IgD-negative memory B cell (primary cell): ENCODE results near the gene PTPRM. TPM values are rescaled to one million over a fixed set of nuclear protein-coding genes. Genes with fewer than 3 reads are reported as not detected.

Source experiments
- H3K27ac Mint-ChIP-seq, 3 donors: one replicate each; pipeline ENCODE4 v1.8.0; 2020 to 2022; ENCODE audit warnings: mild to moderate bottlenecking in 3 of 3, mixed read lengths in 3 of 3, moderate library complexity in 1 of 3
- H3K27me3 Mint-ChIP-seq: one replicate; pipeline ENCODE4 v1.8.0; 2021; ENCODE audit warnings: mixed read lengths
- H3K36me3 Mint-ChIP-seq: one replicate; pipeline ENCODE4 v1.8.0; 2020; ENCODE audit warnings: mild to moderate bottlenecking, mixed read lengths
- H3K4me1 Mint-ChIP-seq, 3 donors: one replicate each; pipeline ENCODE4 v1.8.0; 2020 to 2022; ENCODE audit warnings: mixed read lengths in 3 of 3, mild to moderate bottlenecking in 1 of 3
- H3K4me3 Mint-ChIP-seq, 4 donors: one replicate each; pipeline ENCODE4 v1.8.0; 2020 to 2022; ENCODE audit warnings: mild to moderate bottlenecking in 4 of 4, mixed read lengths in 4 of 4, moderate library complexity in 3 of 4
- H3K9me3 Mint-ChIP-seq, 3 donors: one replicate each; pipeline ENCODE4 v1.8.0; 2020 to 2021; ENCODE audit warnings: mixed read lengths in 3 of 3, mild to moderate bottlenecking in 1 of 3
- polyA plus RNA-seq: library from polyadenylated mRNA; unstranded; fragments of 300-500 nt; fragmentation: Illumina TruSeq; gene quantifications from one replicate; pipeline ENCODE4 v1.2.3, GENCODE V29; 2021

Gene PTPRM
- polyA plus RNA-seq, 1 donor from 2014 or later = 0.61 TPM

- Mint-ChIP-seq H3K4me1 (no peaks in the 10 kb centered on the region), H3K27ac (no peak overlapping the region), H3K27me3 (no peaks in the 10 kb centered on the region), H3K9me3 (peaks cover 0 to 4% (median 0%) of the 10 kb centered on the region in 3 donors), H3K4me3 (no peak overlapping the region), H3K36me3 (no peaks in the 10 kb centered on the region)
Measured at GRCh38 chr18:7760967-7761948, 194.1 kb downstream of the PTPRM start.

- no peak overlapping the region for H3K27ac Mint-ChIP-seq
- peaks cover 0 to 7% (median 4%) of the 10 kb centered on the region in 3 donors for H3K9me3 Mint-ChIP-seq
- H3K4me1 Mint-ChIP-seq = no peaks in the 10 kb centered on the region
- H3K4me3 Mint-ChIP-seq = no peak overlapping the region
- no peaks in the 10 kb centered on the region for H3K36me3 Mint-ChIP-seq
- no peaks in the 10 kb centered on the region for H3K27me3 Mint-ChIP-seq
Measured at GRCh38 chr18:7764405-7764804, 197.3 kb downstream of the PTPRM start.

- H3K36me3 Mint-ChIP-seq = no peaks in the 10 kb centered on the region
- no peaks in the 10 kb centered on the region for H3K4me1 Mint-ChIP-seq
- H3K27me3 Mint-ChIP-seq = no peaks in the 10 kb centered on the region
- no peak overlapping the region for H3K4me3 Mint-ChIP-seq
- H3K9me3 Mint-ChIP-seq = peaks cover 0 to 7% (median 2%) of the 10 kb centered on the region in 3 donors
- H3K27ac Mint-ChIP-seq = no peak overlapping the region
Measured at GRCh38 chr18:7766346-7766745, 199.2 kb downstream of the PTPRM start.

GRCh38 chr18:7766817-7767216 lies 199.7 kb downstream of the PTPRM start:
- H3K4me1 Mint-ChIP-seq = no peaks in the 10 kb centered on the region
- H3K27me3 Mint-ChIP-seq = no peaks in the 10 kb centered on the region
- H3K9me3 Mint-ChIP-seq = peaks cover 0 to 7% (median 2%) of the 10 kb centered on the region in 3 donors
- no peak overlapping the region for H3K27ac Mint-ChIP-seq
- no peak overlapping the region for H3K4me3 Mint-ChIP-seq
- H3K36me3 Mint-ChIP-seq = no peaks in the 10 kb centered on the region

GRCh38 chr18:7770908-7771307 lies 203.8 kb downstream of the PTPRM start:
- no peaks in the 10 kb centered on the region for H3K36me3 Mint-ChIP-seq
- no peak overlapping the region for H3K27ac Mint-ChIP-seq
- H3K9me3 Mint-ChIP-seq = peaks cover 0 to 7% (median 0%) of the 10 kb centered on the region in 3 donors
- no peaks in the 10 kb centered on the region for H3K27me3 Mint-ChIP-seq
- H3K4me1 Mint-ChIP-seq = no peaks in the 10 kb centered on the region
- H3K4me3 Mint-ChIP-seq = no peak overlapping the region

- H3K4me3 Mint-ChIP-seq = no peak overlapping the region
- no peaks in the 10 kb centered on the region for H3K36me3 Mint-ChIP-seq
- H3K4me1 Mint-ChIP-seq = no peaks in the 10 kb centered on the region
- no peaks in the 10 kb centered on the region for H3K27me3 Mint-ChIP-seq
- H3K9me3 Mint-ChIP-seq = peaks cover 0 to 7% (median 0%) of the 10 kb centered on the region in 3 donors
- H3K27ac Mint-ChIP-seq = no peak overlapping the region
Measured at GRCh38 chr18:7772510-7772888, 205.4 kb downstream of the PTPRM start.

GRCh38 chr18:7772951-7773350 lies 205.8 kb downstream of the PTPRM start:
- Mint-ChIP-seq H3K27ac (no peak overlapping the region), H3K4me1 (no peaks in the 10 kb centered on the region)

GRCh38 chr18:7775128-7775527 lies 208.0 kb downstream of the PTPRM start:
- H3K27ac Mint-ChIP-seq = no peak overlapping the region
- H3K4me3 Mint-ChIP-seq = no peak overlapping the region
- H3K4me1 Mint-ChIP-seq = no peaks in the 10 kb centered on the region
- H3K36me3 Mint-ChIP-seq = no peaks in the 10 kb centered on the region
- H3K27me3 Mint-ChIP-seq = no peaks in the 10 kb centered on the region
- H3K9me3 Mint-ChIP-seq = peaks cover 0 to 3% (median 0%) of the 10 kb centered on the region in 3 donors

More at GRCh38 chr18:7772951-7773350, 205.8 kb downstream of the PTPRM start:
- H3K9me3 Mint-ChIP-seq = peaks cover 0 to 3% (median 0%) of the 10 kb centered on the region in 3 donors
- H3K4me3 Mint-ChIP-seq = no peak overlapping the region
- H3K27me3 Mint-ChIP-seq = no peaks in the 10 kb centered on the region
- H3K36me3 Mint-ChIP-seq = no peaks in the 10 kb centered on the region

GRCh38 chr18:7775843-7776242 lies 208.7 kb downstream of the PTPRM start:
- Mint-ChIP-seq H3K4me1 (no peaks in the 10 kb centered on the region), H3K4me3 (no peak overlapping the region), H3K9me3 (peaks cover 0 to 3% (median 0%) of the 10 kb centered on the region in 3 donors), H3K27ac (no peak overlapping the region), H3K36me3 (no peaks in the 10 kb centered on the region), H3K27me3 (no peaks in the 10 kb centered on the region)

GRCh38 chr18:7778181-7778580 lies 211.1 kb downstream of the PTPRM start:
- H3K27ac Mint-ChIP-seq = no peak overlapping the region
- H3K4me3 Mint-ChIP-seq = no peak overlapping the region
- no peaks in the 10 kb centered on the region for H3K4me1 Mint-ChIP-seq
- H3K9me3 Mint-ChIP-seq = peaks cover 0 to 3% (median 3%) of the 10 kb centered on the region in 3 donors
- no peaks in the 10 kb centered on the region for H3K27me3 Mint-ChIP-seq
- no peaks in the 10 kb centered on the region for H3K36me3 Mint-ChIP-seq

- Mint-ChIP-seq H3K4me3 (no peak overlapping the region), H3K9me3 (peaks cover 0 to 3% (median 3%) of the 10 kb centered on the region in 3 donors), H3K27me3 (no peaks in the 10 kb centered on the region), H3K4me1 (no peaks in the 10 kb centered on the region), H3K27ac (no peak overlapping the region), H3K36me3 (no peaks in the 10 kb centered on the region)
Measured at GRCh38 chr18:7779211-7779610, 212.1 kb downstream of the PTPRM start.

- Mint-ChIP-seq H3K36me3 (no peaks in the 10 kb centered on the region), H3K4me1 (no peaks in the 10 kb centered on the region), H3K9me3 (peaks cover 2 to 3% (median 3%) of the 10 kb centered on the region in 3 donors), H3K27ac (no peak overlapping the region), H3K27me3 (no peaks in the 10 kb centered on the region), H3K4me3 (no peak overlapping the region)
Measured at GRCh38 chr18:7784171-7784570, 217.1 kb downstream of the PTPRM start.

GRCh38 chr18:7786569-7786968 lies 219.5 kb downstream of the PTPRM start:
- Mint-ChIP-seq H3K27me3 (no peaks in the 10 kb centered on the region), H3K27ac (no peak overlapping the region), H3K4me3 (no peak overlapping the region), H3K9me3 (peaks cover 0 to 2% (median 0%) of the 10 kb centered on the region in 3 donors), H3K36me3 (no peaks in the 10 kb centered on the region), H3K4me1 (no peaks in the 10 kb centered on the region)

GRCh38 chr18:7787339-7787738 lies 220.2 kb downstream of the PTPRM start:
- H3K27ac Mint-ChIP-seq = no peak overlapping the region
- no peaks in the 10 kb centered on the region for H3K27me3 Mint-ChIP-seq
- H3K9me3 Mint-ChIP-seq = peaks cover 0 to 2% (median 0%) of the 10 kb centered on the region in 3 donors
- H3K4me1 Mint-ChIP-seq = no peaks in the 10 kb centered on the region
- H3K36me3 Mint-ChIP-seq = no peaks in the 10 kb centered on the region
- H3K4me3 Mint-ChIP-seq = no peak overlapping the region

- no peaks in the 10 kb centered on the region for H3K36me3 Mint-ChIP-seq
- no peaks in the 10 kb centered on the region for H3K4me1 Mint-ChIP-seq
- no peak overlapping the region for H3K4me3 Mint-ChIP-seq
- peaks cover 0 to 2% (median 2%) of the 10 kb centered on the region in 3 donors for H3K9me3 Mint-ChIP-seq
- H3K27ac Mint-ChIP-seq = no peak overlapping the region
- no peaks in the 10 kb centered on the region for H3K27me3 Mint-ChIP-seq
Measured at GRCh38 chr18:7789856-7790552, 222.9 kb downstream of the PTPRM start.
